HG03521 (cell line): ENCODE data around the gene KCNT1.

Source experiments
- ATAC-seq: cut with Tn5 transposase; IDR thresholded peaks from one replicate; pipeline ENCODE4 v1.9.1; 2021; ENCODE audit warnings: mild to moderate bottlenecking, moderate library complexity; ENCODE audit not compliant: unreplicated experiment

KCNT1 gene

GRCh38 chr9:135777623-135778177 lies 75.7 kb downstream of the KCNT1 start:
- ATAC-seq = no peak

DNA sequence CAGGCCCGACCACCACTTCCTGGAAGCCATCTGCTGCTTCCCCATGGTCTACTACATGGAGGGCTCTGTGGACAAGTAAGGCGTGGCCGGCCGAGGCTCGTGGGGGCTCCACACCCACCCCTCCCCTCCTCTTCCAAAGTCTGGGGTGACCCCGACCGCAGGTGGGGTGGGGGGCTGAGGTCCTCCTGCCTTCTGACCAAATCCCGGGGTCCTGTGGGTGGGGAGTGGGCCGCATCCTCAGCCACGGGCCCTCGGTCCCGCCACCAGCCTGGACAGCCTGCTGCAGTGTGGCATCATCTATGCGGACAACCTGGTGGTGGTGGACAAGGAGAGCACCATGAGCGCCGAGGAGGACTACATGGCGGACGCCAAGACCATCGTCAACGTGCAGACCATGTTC lies 76.4 kb downstream of the KCNT1 start:
- no peak for ATAC-seq

GRCh38 chr9:135779571-135779970 lies 77.6 kb downstream of the KCNT1 start:
- no peak for ATAC-seq

- ATAC-seq = no peak
These were observed 78.1 kb downstream of the KCNT1 start for GRCh38 chr9:135780086-135780485.

DNA sequence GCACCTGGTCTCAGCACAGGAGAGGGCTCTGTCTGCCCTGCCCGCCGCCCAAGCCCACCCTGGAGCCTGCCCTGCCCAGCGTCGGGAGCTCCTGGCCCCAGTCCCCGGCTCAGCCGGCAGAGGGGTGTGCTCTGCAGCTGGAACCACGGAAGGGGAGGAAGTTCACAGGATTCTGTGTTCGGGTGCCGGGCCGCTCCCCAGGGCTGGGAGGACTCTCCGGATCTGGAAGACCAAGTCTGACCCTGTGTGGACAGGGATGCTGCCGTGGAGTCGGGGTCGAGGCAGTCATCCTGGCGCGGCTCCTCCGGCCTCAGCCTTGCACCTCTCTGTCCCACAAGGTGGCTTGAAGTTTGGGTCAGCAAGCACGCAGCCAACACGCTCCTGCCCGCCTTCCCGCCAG lies 78.6 kb downstream of the KCNT1 start:
- ATAC-seq = no peak

- ATAC-seq = no peak
These were observed 81.0 kb downstream of the KCNT1 start for GRCh38 chr9:135782946-135783345.

DNA sequence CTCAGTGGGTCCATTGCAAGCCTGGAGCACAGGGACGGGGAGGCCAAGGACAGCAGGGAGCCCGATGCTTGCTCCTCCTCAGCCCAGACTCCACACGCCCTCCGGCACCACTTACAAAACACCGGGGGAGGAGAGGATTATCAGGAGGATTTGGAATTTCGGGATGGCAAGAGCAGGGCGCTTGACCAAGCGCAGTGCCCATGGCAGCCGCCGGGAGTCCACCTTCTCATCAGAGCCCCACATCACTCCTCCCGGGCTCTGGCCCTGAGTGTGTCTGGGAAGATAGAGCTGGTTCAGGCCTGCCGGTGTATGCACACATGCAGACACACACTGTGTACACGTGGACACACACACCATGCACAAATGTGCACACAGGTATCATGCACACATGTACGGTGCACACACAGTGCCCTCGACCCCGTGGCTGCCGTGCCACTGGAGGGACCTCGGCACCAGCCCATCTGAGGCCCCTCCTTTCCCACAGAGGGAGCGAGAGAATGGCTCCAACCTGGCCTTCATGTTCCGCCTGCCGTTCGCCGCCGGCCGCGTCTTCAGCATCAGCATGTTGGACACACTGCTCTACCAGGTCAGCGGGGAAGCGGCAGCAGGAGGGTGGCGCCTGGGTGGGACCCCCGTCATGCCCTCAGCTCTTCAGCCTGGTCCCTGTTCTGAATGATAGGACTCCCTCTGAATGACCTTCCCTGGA lies 81.7 kb downstream of the KCNT1 start:
- ATAC-seq = no peak

- ATAC-seq = no peak
These were observed 83.1 kb downstream of the KCNT1 start for GRCh38 chr9:135785013-135785575.

DNA sequence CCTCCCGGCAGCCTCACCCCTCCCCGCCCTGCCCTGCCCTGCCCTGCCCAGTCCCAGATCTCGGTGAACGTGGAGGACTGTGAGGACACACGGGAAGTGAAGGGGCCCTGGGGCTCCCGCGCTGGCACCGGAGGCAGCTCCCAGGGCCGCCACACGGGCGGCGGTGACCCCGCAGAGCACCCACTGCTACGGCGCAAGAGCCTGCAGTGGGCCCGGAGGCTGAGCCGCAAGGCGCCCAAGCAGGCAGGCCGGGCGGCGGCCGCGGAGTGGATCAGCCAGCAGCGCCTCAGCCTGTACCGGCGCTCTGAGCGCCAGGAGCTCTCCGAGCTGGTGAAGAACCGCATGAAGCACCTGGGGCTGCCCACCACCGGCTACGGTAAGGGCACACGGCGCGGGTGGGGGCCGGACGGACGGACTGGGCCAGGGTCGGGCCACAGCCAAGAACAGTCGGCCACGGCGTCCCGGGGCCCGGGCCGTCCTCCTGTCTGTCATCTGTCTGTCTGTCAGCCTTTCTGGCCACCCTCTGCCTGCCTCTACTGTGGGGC lies 84.2 kb downstream of the KCNT1 start:
- no peak for ATAC-seq

- ATAC-seq = no peak
These were observed 85.3 kb downstream of the KCNT1 start for GRCh38 chr9:135787317-135787716.

- ATAC-seq = no peak
These were observed 86.0 kb downstream of the KCNT1 start for GRCh38 chr9:135787776-135788575.

- ATAC-seq = no peak
These were observed 86.8 kb downstream of the KCNT1 start for GRCh38 chr9:135788576-135789300.

DNA sequence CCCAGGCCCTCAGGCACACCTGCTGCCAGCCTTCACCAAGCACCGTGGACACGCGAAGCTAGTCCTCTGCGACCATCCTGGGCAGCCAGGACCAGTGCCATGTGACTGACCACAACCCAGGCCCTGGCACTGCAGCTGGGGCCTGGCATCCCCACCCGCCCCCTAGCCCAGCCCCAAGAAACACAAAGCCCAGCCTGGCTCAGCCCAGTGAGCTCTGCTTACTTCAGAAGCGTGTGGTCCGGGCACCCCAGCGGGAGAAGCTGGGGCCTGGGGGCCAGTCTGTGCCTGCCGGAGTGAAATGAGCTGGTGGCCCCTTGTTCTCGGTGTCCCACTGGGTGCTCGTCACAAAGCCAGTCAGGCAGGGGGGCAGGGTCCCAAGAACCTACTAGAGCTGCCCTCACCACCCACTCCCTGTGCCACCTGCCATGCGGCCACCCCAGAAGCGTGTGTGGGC lies 87.9 kb downstream of the KCNT1 start:
- no peak for ATAC-seq

DNA sequence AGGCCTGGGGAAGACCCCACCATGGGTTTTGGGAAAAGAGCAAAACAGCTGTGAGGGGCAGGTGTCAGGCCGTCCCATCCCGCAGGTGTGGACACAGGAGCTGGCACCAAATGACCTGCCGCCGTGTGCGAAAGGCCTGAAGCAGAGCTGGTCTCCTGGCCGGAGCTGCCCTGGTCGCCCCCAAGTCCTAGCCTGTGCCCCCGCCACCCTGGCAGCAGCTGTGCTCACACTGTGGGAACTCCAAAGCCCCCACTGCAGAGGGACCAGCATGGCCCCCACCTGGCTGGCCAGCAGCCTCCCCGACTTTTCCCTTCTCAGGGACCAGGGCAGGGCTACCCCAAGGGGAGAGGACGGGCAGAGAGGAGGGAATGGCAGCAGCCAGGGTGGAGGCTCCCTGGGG lies 88.4 kb downstream of the KCNT1 start:
- no peak for ATAC-seq

- no peak for ATAC-seq
These were observed 88.9 kb downstream of the KCNT1 start for GRCh38 chr9:135790850-135791249.

DNA sequence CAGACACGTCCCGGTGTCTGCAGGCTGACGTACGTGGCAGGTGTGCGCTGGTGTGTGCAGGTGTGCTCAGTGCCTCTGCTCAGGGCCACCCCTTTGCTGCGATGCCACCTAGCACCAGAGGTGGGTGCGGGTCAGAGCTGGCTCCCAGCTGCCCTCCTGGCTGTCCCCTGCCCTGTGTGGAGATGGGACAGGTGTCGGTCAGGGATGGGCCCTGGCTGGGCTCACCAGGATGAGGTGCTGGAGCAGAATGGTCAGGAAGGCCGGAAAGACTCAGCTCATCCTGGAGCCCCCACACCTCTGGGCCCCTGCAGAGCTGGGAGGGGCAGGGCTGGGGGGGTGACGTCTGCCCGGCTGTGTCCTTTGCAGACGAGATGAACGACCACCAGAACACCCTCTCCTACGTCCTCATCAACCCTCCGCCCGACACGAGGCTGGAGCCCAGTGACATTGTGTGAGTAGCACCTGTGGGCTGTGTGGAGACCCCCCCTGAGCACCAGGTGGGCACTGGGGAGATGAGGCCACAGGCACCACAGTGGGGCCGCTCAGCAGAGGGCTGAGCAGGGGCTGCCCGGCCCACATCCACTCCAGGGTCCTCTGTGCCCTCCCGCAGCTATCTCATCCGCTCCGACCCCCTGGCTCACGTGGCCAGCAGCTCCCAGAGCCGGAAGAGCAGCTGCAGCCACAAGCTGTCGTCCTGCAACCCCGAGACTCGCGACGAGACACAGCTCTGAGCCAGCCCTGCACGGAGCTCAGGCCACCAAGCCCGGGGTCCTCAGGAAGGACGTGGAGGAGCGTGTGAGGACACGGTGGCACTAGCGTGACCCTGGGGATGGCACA lies 89.7 kb downstream of the KCNT1 start:
- ATAC-seq = no peak

DNA sequence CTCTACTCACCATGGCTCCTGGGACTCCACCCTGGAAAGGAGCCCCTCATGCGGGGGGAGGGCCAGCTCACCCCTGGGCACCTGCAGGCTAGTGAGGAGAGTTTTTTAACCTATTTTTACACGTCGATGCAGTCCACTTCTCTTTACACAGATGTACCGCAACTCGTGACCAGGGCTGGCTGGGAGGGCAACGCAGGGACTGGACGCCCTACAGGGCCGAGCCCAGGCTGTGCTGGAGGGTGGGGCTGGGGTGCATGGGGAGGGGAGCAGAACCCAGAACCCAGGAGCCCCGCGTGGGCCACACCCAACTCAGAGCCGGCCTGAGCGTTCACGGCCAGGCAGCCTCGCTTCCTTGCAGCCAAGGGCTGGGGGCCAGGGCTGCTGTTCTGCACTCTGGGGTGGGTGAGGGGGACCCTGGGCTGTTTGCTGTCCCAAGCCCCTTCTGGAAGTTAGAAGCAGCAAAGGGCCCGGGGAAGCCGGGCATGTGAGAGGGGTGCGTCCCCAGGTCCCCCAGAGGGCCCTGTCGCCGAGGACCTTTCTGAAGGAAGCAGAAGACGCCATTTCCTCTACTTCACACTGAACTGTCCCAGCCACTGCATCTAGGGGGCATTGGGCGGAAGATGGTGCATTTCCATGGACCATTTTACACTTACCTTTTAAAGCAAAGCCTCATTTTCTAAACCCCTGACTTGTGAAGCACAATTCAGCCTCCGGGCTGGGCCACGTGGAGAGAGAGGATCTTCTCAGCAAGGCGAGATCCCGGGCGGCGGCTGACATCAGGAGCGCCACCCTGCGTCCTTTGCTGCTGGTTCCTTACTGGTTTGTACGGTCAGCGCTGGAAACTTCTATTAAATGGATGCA lies 90.5 kb downstream of the KCNT1 start:
- no peak for ATAC-seq

DNA sequence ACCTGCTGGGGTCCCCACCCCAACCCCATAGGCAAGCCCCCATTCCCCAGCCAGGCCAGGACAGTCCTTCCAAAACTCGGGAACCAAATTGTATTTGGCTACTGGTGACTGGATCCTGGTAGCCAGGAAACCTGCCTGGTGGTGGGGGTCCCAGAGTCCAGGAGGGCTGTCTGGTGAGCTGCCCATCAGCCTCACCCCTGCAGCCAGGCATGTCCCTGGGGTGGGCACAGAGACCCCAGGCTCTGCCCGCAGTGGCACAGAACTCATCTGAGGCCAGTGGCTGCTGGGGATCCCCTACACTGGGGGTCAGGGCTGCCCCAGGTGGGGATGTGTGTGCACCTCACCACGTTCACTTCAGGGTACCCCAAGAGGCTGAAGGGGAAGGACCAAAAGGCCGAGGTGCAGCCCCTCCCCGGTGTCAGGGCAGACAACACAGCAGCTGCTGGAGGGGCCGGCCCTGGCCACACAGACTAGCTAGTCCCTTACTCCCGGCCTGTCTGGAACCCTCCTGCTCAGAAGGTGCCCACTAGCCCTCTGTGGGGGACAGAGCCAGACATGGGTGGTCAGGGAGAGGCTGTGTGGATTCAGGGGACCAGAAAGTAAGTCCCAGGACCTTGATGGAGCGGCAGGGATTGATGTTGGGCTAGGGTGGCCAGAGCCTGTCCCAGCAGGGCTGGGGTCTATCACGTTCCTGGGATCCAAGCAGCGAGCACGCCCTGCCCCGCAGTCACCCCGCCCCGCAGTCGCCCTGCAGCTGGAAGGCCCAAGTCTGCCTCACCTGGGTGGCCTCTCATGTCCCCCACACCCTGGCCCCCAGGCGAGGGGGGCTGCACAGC lies 91.5 kb downstream of the KCNT1 start:
- no peak for ATAC-seq
